HG03159 (cell line): Measurements from ENCODE around the gene HOXC9.

Experiments
- ATAC-seq: cut with Tn5 transposase; IDR thresholded peaks from one replicate; pipeline ENCODE4 v1.9.1; 2021; ENCODE audit warnings: mild to moderate bottlenecking, moderate library complexity; ENCODE audit not compliant: unreplicated experiment

Gene HOXC9

GRCh38 chr12:54000116-54001114 is at the start of gene HOXC9:
TSS of gene HOXC9 (plus strand) at chr12:54000161. CDS start at chr12:54000189, 28 bp downstream.
- ATAC-seq = no peak

GRCh38 chr12:53950437-53950773 is 49.6 kb upstream of the HOXC9 start:
- no peak for ATAC-seq

GRCh38 chr12:53950789-53951576 is 49.0 kb upstream of the HOXC9 start:
- no peak for ATAC-seq

GRCh38 chr12:53951577-53952334 is 48.2 kb upstream of the HOXC9 start:
- no peak for ATAC-seq

GRCh38 chr12:53952335-53952694 is 47.6 kb upstream of the HOXC9 start:
- ATAC-seq = no peak

- no peak for ATAC-seq
These were observed 46.9 kb upstream of the HOXC9 start for GRCh38 chr12:53952871-53953734.

- no peak for ATAC-seq
These were observed 45.9 kb upstream of the HOXC9 start for GRCh38 chr12:53953831-53954693.

GRCh38 chr12:53954694-53955035 is 45.3 kb upstream of the HOXC9 start, which contains the start of gene HOXC12:
TSS of gene HOXC12 (plus strand) at chr12:53954903. CDS start at chr12:53954930, 27 bp downstream.
- ATAC-seq = no peak

GRCh38 chr12:53955036-53955775 is 44.8 kb upstream of the HOXC9 start:
- ATAC-seq = no peak

- no peak for ATAC-seq
These were observed 44.1 kb upstream of the HOXC9 start for GRCh38 chr12:53955776-53956250.

GRCh38 chr12:53956251-53956887 is 43.6 kb upstream of the HOXC9 start:
- no peak for ATAC-seq

- no peak for ATAC-seq
These were observed 42.9 kb upstream of the HOXC9 start for GRCh38 chr12:53956914-53957536.

- no peak for ATAC-seq
These were observed 41.8 kb upstream of the HOXC9 start for GRCh38 chr12:53958128-53958527.

- no peak for ATAC-seq
These were observed 40.6 kb upstream of the HOXC9 start for GRCh38 chr12:53959314-53959713.

- no peak for ATAC-seq
These were observed 39.6 kb upstream of the HOXC9 start for GRCh38 chr12:53960187-53961024.

GRCh38 chr12:53961025-53961761 is 38.8 kb upstream of the HOXC9 start:
- no peak for ATAC-seq
